Measurements from ENCODE around the gene ZSWIM5. TPM values are rescaled to one million over a fixed set of nuclear protein-coding genes. Genes with fewer than 3 reads are reported as not detected.
A peak's percentile ranks its signal among the peaks of the same experiment; 100 is the strongest.

ZSWIM5 gene
- total RNA-seq, 6 donors from 2014 or later: 2.0 to 6.3 (median 3.2) TPM

DNA sequence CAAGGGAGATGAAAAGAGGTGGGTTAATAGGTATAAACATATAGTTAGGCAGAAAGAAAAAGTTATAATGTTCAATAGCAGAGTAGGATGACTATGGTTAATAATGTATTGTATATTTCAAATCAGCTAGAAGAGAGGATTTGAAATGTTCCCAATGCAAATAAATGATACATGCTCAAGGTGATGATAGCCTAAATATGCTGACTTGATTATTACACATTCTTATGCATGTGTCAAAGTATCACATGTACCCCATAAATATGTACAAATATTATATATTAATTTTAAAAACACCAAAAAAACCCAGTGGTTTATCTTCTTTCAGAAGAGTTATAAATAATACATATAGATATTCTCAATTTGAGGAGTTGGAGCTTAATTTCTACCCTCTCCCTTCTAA is 38.3 kb upstream of the ZSWIM5 start:
- Histone ChIP-seq H3K27ac (no peak overlapping the region), H3K36me3 (no peaks in the 10 kb centered on the region), H3K9me3 (peaks cover 0 to 4% (median 0%) of the 10 kb centered on the region in 4 donors), H3K27me3 (no peaks in the 10 kb centered on the region), H3K4me3 (no peak overlapping the region), H3K4me1 (peaks cover 0 to 3% (median 0%) of the 10 kb centered on the region in 4 donors)
- DNase-seq (no peak), ATAC-seq (ENCODE audit: low FRiP score in 2 of 2) (no peak)
- TF ChIP-seq POLR2A (IDR thresholded peaks at IDR 0.05) (no peak), EP300 (IDR thresholded peaks at IDR 0.05) (no peak), POLR2AphosphoS5 (IDR thresholded peaks at IDR 0.05) (no peak)
- TF ChIP-seq, protein P1, sequence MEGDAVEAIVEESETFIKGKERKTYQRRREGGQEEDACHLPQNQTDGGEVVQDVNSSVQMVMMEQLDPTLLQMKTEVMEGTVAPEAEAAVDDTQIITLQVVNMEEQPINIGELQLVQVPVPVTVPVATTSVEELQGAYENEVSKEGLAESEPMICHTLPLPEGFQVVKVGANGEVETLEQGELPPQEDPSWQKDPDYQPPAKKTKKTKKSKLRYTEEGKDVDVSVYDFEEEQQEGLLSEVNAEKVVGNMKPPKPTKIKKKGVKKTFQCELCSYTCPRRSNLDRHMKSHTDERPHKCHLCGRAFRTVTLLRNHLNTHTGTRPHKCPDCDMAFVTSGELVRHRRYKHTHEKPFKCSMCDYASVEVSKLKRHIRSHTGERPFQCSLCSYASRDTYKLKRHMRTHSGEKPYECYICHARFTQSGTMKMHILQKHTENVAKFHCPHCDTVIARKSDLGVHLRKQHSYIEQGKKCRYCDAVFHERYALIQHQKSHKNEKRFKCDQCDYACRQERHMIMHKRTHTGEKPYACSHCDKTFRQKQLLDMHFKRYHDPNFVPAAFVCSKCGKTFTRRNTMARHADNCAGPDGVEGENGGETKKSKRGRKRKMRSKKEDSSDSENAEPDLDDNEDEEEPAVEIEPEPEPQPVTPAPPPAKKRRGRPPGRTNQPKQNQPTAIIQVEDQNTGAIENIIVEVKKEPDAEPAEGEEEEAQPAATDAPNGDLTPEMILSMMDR (IDR thresholded peaks at IDR 0.05): no peak

GRCh38 chr1:45243476-45244343 is 37.3 kb upstream of the ZSWIM5 start:
- H3K27me3 ChIP-seq: no peaks in the 10 kb centered on the region
- no peak for ATAC-seq (ENCODE audit: low FRiP score in 2 of 2)
- no peaks in the 10 kb centered on the region for H3K36me3 ChIP-seq
- peaks cover 0 to 4% (median 0%) of the 10 kb centered on the region in 4 donors for H3K9me3 ChIP-seq
- TF ChIP-seq EP300 (IDR thresholded peaks at IDR 0.05): no peak
- TF ChIP-seq POLR2AphosphoS5 (IDR thresholded peaks at IDR 0.05): no peak
- TF ChIP-seq POLR2A (IDR thresholded peaks at IDR 0.05): no peak
- TF ChIP-seq, protein P1 (IDR thresholded peaks at IDR 0.05): no peak
- peaks cover 0 to 3% (median 0%) of the 10 kb centered on the region in 4 donors for H3K4me1 ChIP-seq
- no peak overlapping the region for H3K27ac ChIP-seq
- no peak for DNase-seq
- 85 to 91% methylated on average over 3 of the region's 3 CpGs for WGBS, 2 donors
- H3K4me3 ChIP-seq: no peak overlapping the region

DNA sequence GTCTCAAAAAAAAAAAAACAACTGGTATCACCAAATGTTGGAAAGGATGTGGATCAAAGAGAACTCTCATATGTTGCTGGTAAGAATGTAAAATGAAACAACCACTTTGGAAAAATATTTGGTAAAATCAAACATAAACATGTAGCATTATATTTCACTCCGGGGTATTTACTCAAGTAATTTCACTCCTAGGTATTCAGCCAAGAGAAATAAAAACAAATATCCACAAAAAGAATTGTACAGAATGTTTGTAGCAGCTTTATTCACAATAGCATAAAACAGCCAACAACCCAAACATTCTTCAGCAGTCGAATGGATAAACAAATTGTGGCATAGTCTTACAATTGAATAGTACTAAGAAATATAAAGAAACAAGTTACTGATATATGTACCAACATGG is 32.4 kb upstream of the ZSWIM5 start:
- Histone ChIP-seq H3K27me3 (no peaks in the 10 kb centered on the region), H3K4me3 (no peak overlapping the region), H3K4me1 (no peaks in the 10 kb centered on the region), H3K27ac (no peak overlapping the region), H3K9me3 (peaks cover 0 to 4% (median 0%) of the 10 kb centered on the region in 4 donors), H3K36me3 (no peaks in the 10 kb centered on the region)
- WGBS, 2 donors: 52 to 68% methylated on average over 2 of the region's 2 CpGs
- TF ChIP-seq, protein P1 (IDR thresholded peaks at IDR 0.05): no peak
- no peak for TF ChIP-seq POLR2AphosphoS5 (IDR thresholded peaks at IDR 0.05)
- no peak for TF ChIP-seq EP300 (IDR thresholded peaks at IDR 0.05)
- no peak for TF ChIP-seq POLR2A (IDR thresholded peaks at IDR 0.05)
- ATAC-seq (ENCODE audit: low FRiP score in 2 of 2) (no peak), DNase-seq (no peak)

- Histone ChIP-seq H3K9me3 (no peaks in the 10 kb centered on the region), H3K36me3 (no peaks in the 10 kb centered on the region), H3K27me3 (no peaks in the 10 kb centered on the region), H3K4me1 (no peaks in the 10 kb centered on the region), H3K4me3 (no peak overlapping the region), H3K27ac (no peak overlapping the region)
- no peak for ATAC-seq (ENCODE audit: low FRiP score in 2 of 2)
- 100% methylated on average over 1 of the region's 1 CpG for WGBS, 2 donors
- DNase-seq: no peak
- TF ChIP-seq EP300 (IDR thresholded peaks at IDR 0.05): no peak
- no peak for TF ChIP-seq POLR2A (IDR thresholded peaks at IDR 0.05)
- no peak for TF ChIP-seq POLR2AphosphoS5 (IDR thresholded peaks at IDR 0.05)
- TF ChIP-seq, protein P1 (IDR thresholded peaks at IDR 0.05): no peak
Observed at GRCh38 chr1:45236136-45236535, 29.7 kb upstream of the ZSWIM5 start.

DNA sequence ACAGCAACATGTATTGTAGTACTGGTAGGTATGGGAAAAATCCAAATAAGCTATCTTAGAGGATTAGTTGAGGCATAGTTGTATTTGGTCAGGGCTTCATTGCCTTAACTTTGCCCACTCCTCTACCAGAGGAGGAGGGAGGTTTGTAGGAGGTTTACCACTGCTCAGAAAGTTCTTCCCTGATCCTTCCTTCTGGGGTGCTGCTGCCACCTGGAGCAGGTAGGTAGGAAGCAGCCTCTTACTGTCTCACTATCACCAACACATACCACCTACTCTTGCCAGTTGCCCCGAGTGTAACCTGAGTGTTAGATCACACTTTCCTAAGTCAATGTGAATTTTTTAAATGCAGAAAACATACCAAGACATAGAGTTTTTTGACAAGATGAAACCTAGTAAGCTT is 24.1 kb upstream of the ZSWIM5 start:
- no peak overlapping the region for H3K4me3 ChIP-seq
- H3K27me3 ChIP-seq: no peaks in the 10 kb centered on the region
- 43 to 44% methylated on average over 1 of the region's 1 CpG for WGBS, 2 donors
- DNase-seq: no peak
- H3K9me3 ChIP-seq: no peaks in the 10 kb centered on the region
- no peak overlapping the region for H3K27ac ChIP-seq
- TF ChIP-seq, protein P1 (IDR thresholded peaks at IDR 0.05): peak in 2 of 6 experiments; percentile 21 to 24
- TF ChIP-seq POLR2A (IDR thresholded peaks at IDR 0.05) (no peak), EP300 (IDR thresholded peaks at IDR 0.05) (no peak)
- no peak for ATAC-seq (ENCODE audit: low FRiP score in 2 of 2)
- no peaks in the 10 kb centered on the region for H3K4me1 ChIP-seq
- H3K36me3 ChIP-seq: no peaks in the 10 kb centered on the region

Measured in upper lobe of left lung (tissue), 6 donors.